HEK293 (cell line): ENCODE results near the gene CDC42.

Experiments
- CTCF ChIA-PET: fragments of 350-600 bp; formaldehyde crosslinking; extraction: SDS; loops from one replicate; lab custom pipeline; 2021; ENCODE audit warnings: antibody characterized with exemption; lab: Yijun Ruan, JAX
- POLR2A ChIA-PET: fragments of 300-600 bp; formaldehyde crosslinking; extraction: SDS; loops from one replicate; lab custom pipeline; 2020; ENCODE audit warnings: antibody characterized with exemption, inconsistent platforms; lab: Yijun Ruan, JAX
- H3K27ac ChIP-seq: fragments of 200-500 bp; sonication (Bioruptor generic); 2 replicates; pipeline ENCODE4 v1.5.1; 2014; ENCODE audit warnings: low read depth, low read length, control low read depth, inconsistent platforms; ENCODE audit errors: extremely low read depth
- H3K36me3 ChIP-seq, 2 experiments: fragments of 200-500 bp in 1 of 2; sonication (Bioruptor generic) in 1 of 2; 1 replicate in 1 of 2; 2 replicates in 1 of 2; pipeline ENCODE4 v1.5.1; 2014 to 2017; ENCODE audit warnings: inconsistent platforms in 2 of 2, low read length in 2 of 2; ENCODE audit not compliant: control insufficient read depth in 2 of 2, insufficient read depth in 1 of 2
- H3K4me1 ChIP-seq: fragments of 200-500 bp; sonication (Bioruptor generic); 2 replicates; pipeline ENCODE4 v1.5.1; 2014; ENCODE audit warnings: mild to moderate bottlenecking, low read length, inconsistent platforms; ENCODE audit not compliant: control insufficient read depth, insufficient read depth
- H3K4me3 ChIP-seq: 2 replicates; pipeline ENCODE4 v1.5.1; 2011; ENCODE audit warnings: low read depth, mild to moderate bottlenecking, control low read depth, low read length, moderate library complexity
- H3K9me3 ChIP-seq: fragments of 200-500 bp; sonication (Bioruptor generic); 2 replicates; pipeline ENCODE4 v1.5.1; 2014; ENCODE audit warnings: low read depth, low read length, inconsistent platforms; ENCODE audit not compliant: control insufficient read depth, insufficient read depth
- HOXA7 ChIP-seq: sonication (generic); formaldehyde crosslinking; IDR thresholded peaks from 2 replicates; pipeline ENCODE4 v1.8.1; 2022; ENCODE audit warnings: missing genetic modification reagents, borderline replicate concordance
- HOXC10 ChIP-seq: sonication (generic); formaldehyde crosslinking; IDR thresholded peaks from 2 replicates; pipeline ENCODE4 v1.8.1; 2023; ENCODE audit warnings: mild to moderate bottlenecking, missing genetic modification reagents
- IKZF3 ChIP-seq: fragments of 450-650 bp; IDR thresholded peaks from 2 replicates; pipeline ENCODE4 v1.5.0; 2018; ENCODE audit warnings: missing biosample characterization, mild to moderate bottlenecking, missing genetic modification characterization, moderate library complexity
- KLF1 ChIP-seq: fragments of 450-650 bp; formaldehyde crosslinking; IDR thresholded peaks from 2 replicates; pipeline ENCODE4 v1.5.1; 2016; ENCODE audit warnings: missing biosample characterization, missing genetic modification characterization
- RBAK ChIP-seq: fragments of 450-650 bp; formaldehyde crosslinking; IDR thresholded peaks from 2 replicates; pipeline ENCODE4 v1.5.1; 2016; ENCODE audit warnings: missing biosample characterization, missing genetic modification characterization
- ZBTB20 ChIP-seq: fragments of 450-650 bp; formaldehyde crosslinking; IDR thresholded peaks from 2 replicates; pipeline ENCODE4 v1.5.1; 2016; ENCODE audit warnings: missing biosample characterization, missing genetic modification characterization
- ZNF341 ChIP-seq: fragments of 450-650 bp; formaldehyde crosslinking; IDR thresholded peaks from 2 replicates; pipeline ENCODE4; 2016; ENCODE audit warnings: low read depth, missing biosample characterization, missing genetic modification characterization
- ZNF37A ChIP-seq: fragments of 450-650 bp; IDR thresholded peaks from 2 replicates; pipeline ENCODE4 v1.5.1; 2018; ENCODE audit warnings: missing biosample characterization, missing genetic modification characterization
- ZNF394 ChIP-seq: fragments of 450-650 bp; formaldehyde crosslinking; IDR thresholded peaks from 2 replicates; pipeline ENCODE4 v1.5.1; 2016; ENCODE audit warnings: missing biosample characterization, missing genetic modification characterization, mild to moderate bottlenecking, moderate library complexity, borderline replicate concordance
- ZNF423 ChIP-seq: fragments of 450-650 bp; formaldehyde crosslinking; IDR thresholded peaks from 2 replicates; pipeline ENCODE4 v1.5.1; 2016; ENCODE audit warnings: missing biosample characterization, missing genetic modification characterization
- ZNF501 ChIP-seq: fragments of 450-650 bp; formaldehyde crosslinking; IDR thresholded peaks from 2 replicates; pipeline ENCODE4 v1.5.1; 2016; ENCODE audit warnings: missing biosample characterization, missing genetic modification characterization
- ZNF610 ChIP-seq: fragments of 450-650 bp; formaldehyde crosslinking; IDR thresholded peaks from 2 replicates; pipeline ENCODE4 v1.5.1; 2016; ENCODE audit warnings: missing biosample characterization, missing genetic modification characterization, borderline replicate concordance
- ZNF660 ChIP-seq: fragments of 450-650 bp; IDR thresholded peaks from 2 replicates; pipeline ENCODE4 v1.5.1; 2018; ENCODE audit warnings: missing biosample characterization, mild to moderate bottlenecking, missing genetic modification characterization
- ZNF701 ChIP-seq: fragments of 450-650 bp; formaldehyde crosslinking; IDR thresholded peaks from 2 replicates; pipeline ENCODE4 v1.5.1; 2016; ENCODE audit warnings: missing biosample characterization, missing genetic modification characterization
- ZNF707 ChIP-seq: fragments of 450-650 bp; formaldehyde crosslinking; IDR thresholded peaks from 2 replicates; pipeline ENCODE4 v1.5.1; 2016; ENCODE audit warnings: missing biosample characterization, missing genetic modification characterization
- TF ChIP-seq, protein P1 (sequence below): fragments of 450-650 bp; formaldehyde crosslinking; IDR thresholded peaks from 2 replicates; pipeline ENCODE4 v1.5.1; 2016; ENCODE audit warnings: missing biosample characterization, missing genetic modification characterization
- TF ChIP-seq, protein P2 (sequence below): fragments of 450-650 bp; formaldehyde crosslinking; IDR thresholded peaks from 2 replicates; pipeline ENCODE4 v1.5.1; 2016; ENCODE audit warnings: missing biosample characterization, missing genetic modification characterization
- TF ChIP-seq, protein P3 (sequence below): fragments of 450-650 bp; formaldehyde crosslinking; IDR thresholded peaks from 2 replicates; pipeline ENCODE4 v1.5.1; 2016; ENCODE audit warnings: missing biosample characterization, missing genetic modification characterization
- TF ChIP-seq, protein P4 (sequence below): sonication (generic); formaldehyde crosslinking; IDR thresholded peaks from 2 replicates; pipeline ENCODE4 v1.8.1; 2022; ENCODE audit warnings: mild to moderate bottlenecking, moderate library complexity, missing genetic modification reagents
- TF ChIP-seq, protein P5 (sequence below): fragments of 450-650 bp; formaldehyde crosslinking; IDR thresholded peaks from 2 replicates; pipeline ENCODE4 v1.5.1; 2016; ENCODE audit warnings: missing biosample characterization, missing genetic modification characterization
- TF ChIP-seq, protein P6 (sequence below): fragments of 450-650 bp; formaldehyde crosslinking; IDR thresholded peaks from 2 replicates; pipeline ENCODE4 v1.5.1; 2016; ENCODE audit warnings: missing biosample characterization, missing genetic modification characterization, low read depth
- TF ChIP-seq, protein P7 (sequence below): fragments of 450-650 bp; formaldehyde crosslinking; IDR thresholded peaks from 2 replicates; pipeline ENCODE4 v1.5.1; 2016; ENCODE audit warnings: missing biosample characterization, missing genetic modification characterization
- TF ChIP-seq, protein P8 (sequence below): fragments of 450-650 bp; formaldehyde crosslinking; IDR thresholded peaks from 2 replicates; pipeline ENCODE4 v1.5.1; 2016; ENCODE audit warnings: missing biosample characterization, missing genetic modification characterization

CDC42 gene

DNA sequence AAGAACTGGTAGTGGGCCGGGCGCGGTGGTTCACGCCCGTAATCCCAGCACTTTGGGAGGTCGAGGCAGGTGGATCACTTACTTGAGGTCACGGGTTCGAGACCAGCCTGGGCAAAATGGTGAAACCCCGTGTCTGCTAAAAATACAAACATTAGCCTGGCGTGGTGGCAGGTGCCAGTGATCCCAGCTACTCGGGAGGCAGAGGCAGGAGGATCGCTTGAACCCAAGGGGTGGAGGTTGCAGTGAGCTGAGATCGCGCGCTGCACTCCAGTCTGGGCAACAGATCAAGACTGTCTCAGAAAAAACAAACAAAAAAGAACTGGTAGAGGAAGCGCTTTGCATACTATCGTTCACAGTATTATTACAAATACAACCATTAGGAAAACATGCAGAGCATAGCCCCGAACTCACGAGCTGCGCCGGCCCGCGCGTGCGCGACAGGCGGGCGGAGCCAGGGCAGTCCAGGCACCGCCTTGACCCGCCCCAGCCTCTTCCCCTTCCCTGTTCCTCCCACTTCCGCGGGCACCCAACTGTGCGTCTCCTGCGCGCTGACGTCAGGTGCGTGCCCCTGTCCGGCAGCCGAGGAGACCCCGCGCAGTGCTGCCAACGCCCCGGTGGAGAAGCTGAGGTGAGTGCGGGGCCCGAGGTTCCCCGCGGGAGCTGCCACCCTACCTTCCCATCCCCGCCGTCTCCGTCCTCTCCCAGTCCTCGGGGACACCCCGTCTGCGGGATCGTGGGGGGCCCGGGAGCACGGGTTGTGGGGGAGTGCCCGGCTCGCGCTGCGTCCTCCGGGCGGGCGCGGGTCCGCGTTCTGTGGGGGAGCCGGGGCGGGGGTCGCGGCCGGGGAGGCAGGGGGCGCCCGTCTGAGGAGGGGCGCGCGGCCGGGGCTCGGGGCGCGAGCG, at the start of gene CDC42:
TSS of gene CDC42 (plus strand) at position 595 of the 902 bp plus-strand sequence. CDS start 25,770 bp downstream, outside the sequence.
- Histone ChIP-seq H3K4me3 (peak within 1 kb of the TSS; percentile 100), H3K36me3 (peaks cover 3 to 13% of the 10 kb centered on the region in 2 experiments; a peak in 2 of 3 replicates), H3K27ac (peak within 1 kb of the TSS; percentile 94), H3K9me3 (no peaks in the 10 kb centered on the region), H3K4me1 (peaks cover 6% of the 10 kb centered on the region)
- ChIA-PET CTCF (interaction anchor here (1.7 kb wide), 1 partner anchor 11 kb away, joined by 5 read pairs; no protein-coding TSS in a partner anchor), POLR2A (interaction anchor here (1.0 to 4.0 kb wide), 9 partner anchors 12 to 91 kb away, joined by 4 to 54 read pairs (median 5); partner anchors contain the start of gene WNT4)
- TF ChIP-seq, protein P1, sequence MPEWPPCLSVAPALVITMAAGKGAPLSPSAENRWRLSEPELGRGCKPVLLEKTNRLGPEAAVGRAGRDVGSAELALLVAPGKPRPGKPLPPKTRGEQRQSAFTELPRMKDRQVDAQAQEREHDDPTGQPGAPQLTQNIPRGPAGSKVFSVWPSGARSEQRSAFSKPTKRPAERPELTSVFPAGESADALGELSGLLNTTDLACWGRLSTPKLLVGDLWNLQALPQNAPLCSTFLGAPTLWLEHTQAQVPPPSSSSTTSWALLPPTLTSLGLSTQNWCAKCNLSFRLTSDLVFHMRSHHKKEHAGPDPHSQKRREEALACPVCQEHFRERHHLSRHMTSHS: no peak
- TF ChIP-seq, protein P2, sequence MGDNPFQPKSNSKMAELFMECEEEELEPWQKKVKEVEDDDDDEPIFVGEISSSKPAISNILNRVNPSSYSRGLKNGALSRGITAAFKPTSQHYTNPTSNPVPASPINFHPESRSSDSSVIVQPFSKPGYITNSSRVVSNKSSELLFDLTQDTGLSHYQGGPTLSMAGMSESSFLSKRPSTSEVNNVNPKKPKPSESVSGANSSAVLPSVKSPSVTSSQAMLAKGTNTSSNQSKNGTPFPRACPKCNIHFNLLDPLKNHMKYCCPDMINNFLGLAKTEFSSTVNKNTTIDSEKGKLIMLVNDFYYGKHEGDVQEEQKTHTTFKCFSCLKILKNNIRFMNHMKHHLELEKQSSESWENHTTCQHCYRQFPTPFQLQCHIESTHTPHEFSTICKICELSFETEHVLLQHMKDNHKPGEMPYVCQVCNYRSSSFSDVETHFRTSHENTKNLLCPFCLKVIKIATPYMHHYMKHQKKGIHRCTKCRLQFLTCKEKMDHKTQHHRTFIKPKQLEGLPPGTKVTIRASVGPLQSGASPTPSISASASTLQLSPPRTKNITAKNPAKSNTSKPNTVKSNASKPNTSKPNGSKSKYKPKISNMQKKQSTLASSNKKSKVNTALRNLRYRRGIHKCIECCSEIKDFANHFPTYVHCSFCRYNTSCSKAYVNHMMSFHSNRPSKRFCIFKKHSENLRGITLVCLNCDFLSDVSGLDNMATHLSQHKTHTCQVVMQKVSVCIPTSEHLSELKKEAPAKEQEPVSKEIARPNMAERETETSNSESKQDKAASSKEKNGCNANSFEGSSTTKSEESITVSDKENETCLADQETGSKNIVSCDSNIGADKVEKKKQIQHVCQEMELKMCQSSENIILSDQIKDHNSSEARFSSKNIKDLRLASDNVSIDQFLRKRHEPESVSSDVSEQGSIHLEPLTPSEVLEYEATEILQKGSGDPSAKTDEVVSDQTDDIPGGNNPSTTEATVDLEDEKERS: no peak
- TF ChIP-seq RBAK (tag by site-specific recombination) (no peak), ZBTB20 (tag by site-specific recombination) (peak; percentile 84; the same call in 1 of the 2 replicates), IKZF3 (peak; percentile 96), ZNF701 (tag by site-specific recombination) (no peak), ZNF341 (tag by site-specific recombination) (peak; percentile 73), ZNF394 (tag by site-specific recombination) (peak; percentile 100), ZNF707 (no peak), ZNF610 (tag by site-specific recombination) (0 out of 2 replicates have a peak, but pooled peaks have one; percentile 9), ZNF423 (peak; percentile 80), HOXC10 (no peak), ZNF501 (tag by site-specific recombination) (peak; percentile 85; the same call in 1 of the 2 replicates), KLF1 (tag by site-specific recombination) (peak; percentile 95), ZNF660 (tag by site-specific recombination) (peak; percentile 79; the same call in 1 of the 2 replicates), ZNF37A (no peak), HOXA7 (no peak)
- TF ChIP-seq, protein P3, sequence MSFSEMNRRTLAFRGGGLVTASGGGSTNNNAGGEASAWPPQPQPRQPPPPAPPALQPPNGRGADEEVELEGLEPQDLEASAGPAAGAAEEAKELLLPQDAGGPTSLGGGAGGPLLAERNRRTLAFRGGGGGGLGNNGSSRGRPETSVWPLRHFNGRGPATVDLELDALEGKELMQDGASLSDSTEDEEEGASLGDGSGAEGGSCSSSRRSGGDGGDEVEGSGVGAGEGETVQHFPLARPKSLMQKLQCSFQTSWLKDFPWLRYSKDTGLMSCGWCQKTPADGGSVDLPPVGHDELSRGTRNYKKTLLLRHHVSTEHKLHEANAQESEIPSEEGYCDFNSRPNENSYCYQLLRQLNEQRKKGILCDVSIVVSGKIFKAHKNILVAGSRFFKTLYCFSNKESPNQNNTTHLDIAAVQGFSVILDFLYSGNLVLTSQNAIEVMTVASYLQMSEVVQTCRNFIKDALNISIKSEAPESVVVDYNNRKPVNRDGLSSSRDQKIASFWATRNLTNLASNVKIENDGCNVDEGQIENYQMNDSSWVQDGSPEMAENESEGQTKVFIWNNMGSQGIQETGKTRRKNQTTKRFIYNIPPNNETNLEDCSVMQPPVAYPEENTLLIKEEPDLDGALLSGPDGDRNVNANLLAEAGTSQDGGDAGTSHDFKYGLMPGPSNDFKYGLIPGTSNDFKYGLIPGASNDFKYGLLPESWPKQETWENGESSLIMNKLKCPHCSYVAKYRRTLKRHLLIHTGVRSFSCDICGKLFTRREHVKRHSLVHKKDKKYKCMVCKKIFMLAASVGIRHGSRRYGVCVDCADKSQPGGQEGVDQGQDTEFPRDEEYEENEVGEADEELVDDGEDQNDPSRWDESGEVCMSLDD (tag by site-specific recombination): peak; percentile 91; the same call in 1 of the 2 replicates
- TF ChIP-seq, protein P4, sequence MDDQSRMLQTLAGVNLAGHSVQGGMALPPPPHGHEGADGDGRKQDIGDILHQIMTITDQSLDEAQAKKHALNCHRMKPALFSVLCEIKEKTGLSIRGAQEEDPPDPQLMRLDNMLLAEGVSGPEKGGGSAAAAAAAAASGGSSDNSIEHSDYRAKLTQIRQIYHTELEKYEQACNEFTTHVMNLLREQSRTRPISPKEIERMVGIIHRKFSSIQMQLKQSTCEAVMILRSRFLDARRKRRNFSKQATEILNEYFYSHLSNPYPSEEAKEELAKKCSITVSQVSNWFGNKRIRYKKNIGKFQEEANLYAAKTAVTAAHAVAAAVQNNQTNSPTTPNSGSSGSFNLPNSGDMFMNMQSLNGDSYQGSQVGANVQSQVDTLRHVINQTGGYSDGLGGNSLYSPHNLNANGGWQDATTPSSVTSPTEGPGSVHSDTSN (CRISPR knock-in tag): no peak
- TF ChIP-seq, protein P5, sequence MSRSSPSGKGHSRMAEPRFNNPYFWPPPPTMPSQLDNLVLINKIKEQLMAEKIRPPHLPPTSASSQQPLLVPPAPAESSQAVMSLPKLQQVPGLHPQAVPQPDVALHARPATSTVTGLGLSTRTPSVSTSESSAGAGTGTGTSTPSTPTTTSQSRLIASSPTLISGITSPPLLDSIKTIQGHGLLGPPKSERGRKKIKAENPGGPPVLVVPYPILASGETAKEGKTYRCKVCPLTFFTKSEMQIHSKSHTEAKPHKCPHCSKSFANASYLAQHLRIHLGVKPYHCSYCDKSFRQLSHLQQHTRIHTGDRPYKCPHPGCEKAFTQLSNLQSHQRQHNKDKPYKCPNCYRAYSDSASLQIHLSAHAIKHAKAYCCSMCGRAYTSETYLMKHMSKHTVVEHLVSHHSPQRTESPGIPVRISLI (tag by site-specific recombination): no peak
- TF ChIP-seq, protein P6, sequence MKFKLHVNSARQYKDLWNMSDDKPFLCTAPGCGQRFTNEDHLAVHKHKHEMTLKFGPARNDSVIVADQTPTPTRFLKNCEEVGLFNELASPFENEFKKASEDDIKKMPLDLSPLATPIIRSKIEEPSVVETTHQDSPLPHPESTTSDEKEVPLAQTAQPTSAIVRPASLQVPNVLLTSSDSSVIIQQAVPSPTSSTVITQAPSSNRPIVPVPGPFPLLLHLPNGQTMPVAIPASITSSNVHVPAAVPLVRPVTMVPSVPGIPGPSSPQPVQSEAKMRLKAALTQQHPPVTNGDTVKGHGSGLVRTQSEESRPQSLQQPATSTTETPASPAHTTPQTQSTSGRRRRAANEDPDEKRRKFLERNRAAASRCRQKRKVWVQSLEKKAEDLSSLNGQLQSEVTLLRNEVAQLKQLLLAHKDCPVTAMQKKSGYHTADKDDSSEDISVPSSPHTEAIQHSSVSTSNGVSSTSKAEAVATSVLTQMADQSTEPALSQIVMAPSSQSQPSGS (tag by site-specific recombination): peak; percentile 88
- TF ChIP-seq, protein P7, sequence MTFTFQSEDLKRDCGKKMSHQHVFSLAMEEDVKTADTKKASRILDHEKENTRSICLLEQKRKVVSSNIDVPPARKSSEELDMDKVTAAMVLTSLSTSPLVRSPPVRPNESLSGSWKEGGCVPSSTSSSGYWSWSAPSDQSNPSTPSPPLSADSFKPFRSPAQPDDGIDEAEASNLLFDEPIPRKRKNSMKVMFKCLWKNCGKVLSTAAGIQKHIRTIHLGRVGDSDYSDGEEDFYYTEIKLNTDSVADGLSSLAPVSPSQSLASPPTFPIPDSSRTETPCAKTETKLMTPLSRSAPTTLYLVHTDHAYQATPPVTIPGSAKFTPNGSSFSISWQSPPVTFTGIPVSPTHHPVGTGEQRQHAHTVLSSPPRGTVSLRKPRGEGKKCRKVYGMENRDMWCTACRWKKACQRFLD: no peak
- TF ChIP-seq, protein P8, sequence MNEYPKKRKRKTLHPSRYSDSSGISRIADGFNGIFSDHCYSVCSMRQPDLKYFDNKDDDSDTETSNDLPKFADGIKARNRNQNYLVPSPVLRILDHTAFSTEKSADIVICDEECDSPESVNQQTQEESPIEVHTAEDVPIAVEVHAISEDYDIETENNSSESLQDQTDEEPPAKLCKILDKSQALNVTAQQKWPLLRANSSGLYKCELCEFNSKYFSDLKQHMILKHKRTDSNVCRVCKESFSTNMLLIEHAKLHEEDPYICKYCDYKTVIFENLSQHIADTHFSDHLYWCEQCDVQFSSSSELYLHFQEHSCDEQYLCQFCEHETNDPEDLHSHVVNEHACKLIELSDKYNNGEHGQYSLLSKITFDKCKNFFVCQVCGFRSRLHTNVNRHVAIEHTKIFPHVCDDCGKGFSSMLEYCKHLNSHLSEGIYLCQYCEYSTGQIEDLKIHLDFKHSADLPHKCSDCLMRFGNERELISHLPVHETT (tag by site-specific recombination): peak; percentile 59
